C4-2B (cell line): ENCODE results near the gene BTBD9.

Source experiments
- ZFX ChIP-seq: fragments of 450-650 bp; IDR thresholded peaks from 2 replicates; pipeline ENCODE4 v1.6.1; 2017
- TF ChIP-seq, protein P1 (sequence below): fragments of 450-650 bp; conservative IDR thresholded peaks from 2 replicates; pipeline ENCODE4 v1.5.1; 2017; ENCODE audit warnings: mild to moderate bottlenecking

DNA sequence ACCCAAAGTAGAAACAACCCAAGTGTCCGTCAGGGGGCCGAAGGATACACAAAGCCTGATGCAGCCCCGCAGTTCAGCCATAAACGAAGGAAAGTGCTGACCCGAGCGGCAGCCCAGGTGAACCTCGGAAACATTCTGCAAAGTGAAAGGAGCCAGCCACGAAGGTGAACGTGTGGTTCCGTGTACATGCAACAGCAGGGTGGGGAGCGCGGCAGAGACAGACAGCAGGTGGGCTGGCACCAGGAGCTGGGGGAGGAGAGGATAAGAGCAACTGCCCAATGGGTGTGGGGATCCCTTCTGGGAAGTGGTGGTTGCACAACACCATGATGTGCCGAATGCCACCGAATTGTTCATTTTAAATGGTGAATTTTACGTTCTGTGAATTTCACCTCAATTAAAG, 478.4 kb downstream of the BTBD9 start:
- TF ChIP-seq, protein P1, sequence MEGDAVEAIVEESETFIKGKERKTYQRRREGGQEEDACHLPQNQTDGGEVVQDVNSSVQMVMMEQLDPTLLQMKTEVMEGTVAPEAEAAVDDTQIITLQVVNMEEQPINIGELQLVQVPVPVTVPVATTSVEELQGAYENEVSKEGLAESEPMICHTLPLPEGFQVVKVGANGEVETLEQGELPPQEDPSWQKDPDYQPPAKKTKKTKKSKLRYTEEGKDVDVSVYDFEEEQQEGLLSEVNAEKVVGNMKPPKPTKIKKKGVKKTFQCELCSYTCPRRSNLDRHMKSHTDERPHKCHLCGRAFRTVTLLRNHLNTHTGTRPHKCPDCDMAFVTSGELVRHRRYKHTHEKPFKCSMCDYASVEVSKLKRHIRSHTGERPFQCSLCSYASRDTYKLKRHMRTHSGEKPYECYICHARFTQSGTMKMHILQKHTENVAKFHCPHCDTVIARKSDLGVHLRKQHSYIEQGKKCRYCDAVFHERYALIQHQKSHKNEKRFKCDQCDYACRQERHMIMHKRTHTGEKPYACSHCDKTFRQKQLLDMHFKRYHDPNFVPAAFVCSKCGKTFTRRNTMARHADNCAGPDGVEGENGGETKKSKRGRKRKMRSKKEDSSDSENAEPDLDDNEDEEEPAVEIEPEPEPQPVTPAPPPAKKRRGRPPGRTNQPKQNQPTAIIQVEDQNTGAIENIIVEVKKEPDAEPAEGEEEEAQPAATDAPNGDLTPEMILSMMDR, result no peak
- no peak for TF ChIP-seq ZFX
